GM21717 (cell line): ENCODE results near the gene EGFL8.
A peak's percentile ranks its signal among the peaks of the same experiment; 100 is the strongest.
"Not testable (repeated sequence)": the region's sequence is repeated elsewhere in the genome, so short reads cannot be mapped to it uniquely, and the experiment has no call there.

Experiments used
- ATAC-seq: cut with Tn5 transposase; IDR thresholded peaks from one replicate; pipeline ENCODE4 v1.9.1; 2021; ENCODE audit warnings: mild to moderate bottlenecking, moderate library complexity; ENCODE audit not compliant: unreplicated experiment

EGFL8 gene

DNA sequence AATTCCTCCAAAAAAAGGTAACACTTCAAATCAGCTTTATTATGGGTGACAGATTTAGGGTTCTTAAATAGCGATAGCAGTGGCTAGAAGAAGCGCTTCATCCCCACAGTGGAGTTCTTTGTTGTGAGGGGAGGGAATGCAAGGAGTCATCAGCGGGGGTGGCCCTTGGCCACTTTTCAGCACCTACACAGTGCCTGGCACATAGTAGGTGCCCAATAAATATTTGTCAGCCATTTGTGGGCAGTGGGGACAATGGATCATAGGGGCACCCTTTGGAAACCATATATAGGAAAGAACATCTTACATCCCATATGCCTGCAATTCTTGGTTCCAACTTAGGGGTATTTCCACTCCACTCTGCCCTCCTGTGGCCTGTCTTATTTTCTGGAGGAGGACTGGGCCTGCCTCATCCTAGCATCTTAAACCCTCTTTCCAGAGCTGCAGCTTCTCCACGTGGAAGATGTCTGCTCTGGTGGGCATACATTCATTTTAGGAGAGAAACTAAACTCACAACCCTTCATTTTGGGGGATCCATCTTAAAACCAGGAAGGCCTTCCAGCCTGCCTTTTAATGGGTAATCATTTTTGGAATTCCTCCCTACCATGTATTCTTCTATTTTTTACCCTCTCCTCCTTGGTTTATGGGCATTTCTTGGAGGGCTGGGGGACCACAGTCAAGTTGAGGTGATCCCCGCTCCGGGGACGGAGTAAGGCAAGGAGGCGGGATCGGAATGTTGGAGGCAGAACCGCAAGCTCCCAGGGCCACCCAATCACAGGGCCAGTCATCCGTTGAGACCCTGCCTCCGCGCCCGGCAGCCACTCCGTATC, 30.6 kb downstream of the EGFL8 start:
- ATAC-seq: peak; percentile 71

DNA sequence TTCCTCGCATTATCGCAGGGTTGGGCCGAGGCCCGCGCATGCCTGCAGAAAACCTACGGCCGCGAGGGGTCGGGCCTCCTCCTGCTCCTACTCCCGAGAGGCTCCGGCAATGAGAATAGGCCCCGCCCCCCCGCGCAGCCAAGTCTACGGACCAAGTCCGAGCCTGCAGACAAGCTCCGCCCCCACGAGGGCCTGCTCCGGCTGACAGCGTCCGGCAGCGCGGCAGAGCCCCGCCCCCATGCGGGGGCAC, 31.2 kb downstream of the EGFL8 start:
- no peak for ATAC-seq

DNA sequence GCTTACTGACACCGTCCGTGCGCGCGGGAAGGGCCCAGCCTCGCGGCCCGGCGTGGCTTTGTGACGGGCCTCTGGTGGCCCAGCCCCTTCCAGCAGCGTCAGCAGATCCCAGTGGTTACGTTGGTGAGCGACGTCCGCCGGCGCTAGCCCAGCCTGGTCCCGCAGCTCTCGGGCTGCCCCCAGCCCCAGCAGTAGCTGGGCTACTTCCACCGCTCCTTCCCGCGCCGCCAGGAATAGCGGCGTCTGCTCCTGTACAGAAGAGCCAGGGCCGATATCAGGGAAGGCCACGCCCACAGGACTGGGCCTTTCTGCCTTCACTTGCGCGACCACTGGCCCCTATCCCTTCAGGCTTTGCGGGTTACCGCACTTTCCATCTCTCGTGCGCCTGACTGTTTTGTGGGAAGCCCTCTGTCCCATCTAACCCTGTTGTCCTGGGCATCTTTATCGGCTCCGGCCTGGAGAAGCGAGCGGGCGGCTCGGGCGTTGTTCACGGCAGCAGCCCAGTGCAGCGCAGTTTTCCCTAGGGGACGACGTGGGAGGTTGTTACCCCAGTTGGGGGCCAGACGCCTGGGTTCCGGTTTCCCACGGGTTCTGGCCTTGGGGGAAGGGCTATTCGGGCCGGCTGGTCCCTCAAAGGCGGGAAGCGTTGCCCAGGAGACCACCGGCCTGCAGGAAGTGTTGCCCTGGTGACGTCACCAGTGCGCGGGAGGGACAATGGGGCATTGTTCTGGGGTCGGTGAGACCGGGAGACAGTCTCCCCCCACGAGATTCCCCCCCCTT, 31.7 kb downstream of the EGFL8 start:
- peak; percentile 56 for ATAC-seq

DNA sequence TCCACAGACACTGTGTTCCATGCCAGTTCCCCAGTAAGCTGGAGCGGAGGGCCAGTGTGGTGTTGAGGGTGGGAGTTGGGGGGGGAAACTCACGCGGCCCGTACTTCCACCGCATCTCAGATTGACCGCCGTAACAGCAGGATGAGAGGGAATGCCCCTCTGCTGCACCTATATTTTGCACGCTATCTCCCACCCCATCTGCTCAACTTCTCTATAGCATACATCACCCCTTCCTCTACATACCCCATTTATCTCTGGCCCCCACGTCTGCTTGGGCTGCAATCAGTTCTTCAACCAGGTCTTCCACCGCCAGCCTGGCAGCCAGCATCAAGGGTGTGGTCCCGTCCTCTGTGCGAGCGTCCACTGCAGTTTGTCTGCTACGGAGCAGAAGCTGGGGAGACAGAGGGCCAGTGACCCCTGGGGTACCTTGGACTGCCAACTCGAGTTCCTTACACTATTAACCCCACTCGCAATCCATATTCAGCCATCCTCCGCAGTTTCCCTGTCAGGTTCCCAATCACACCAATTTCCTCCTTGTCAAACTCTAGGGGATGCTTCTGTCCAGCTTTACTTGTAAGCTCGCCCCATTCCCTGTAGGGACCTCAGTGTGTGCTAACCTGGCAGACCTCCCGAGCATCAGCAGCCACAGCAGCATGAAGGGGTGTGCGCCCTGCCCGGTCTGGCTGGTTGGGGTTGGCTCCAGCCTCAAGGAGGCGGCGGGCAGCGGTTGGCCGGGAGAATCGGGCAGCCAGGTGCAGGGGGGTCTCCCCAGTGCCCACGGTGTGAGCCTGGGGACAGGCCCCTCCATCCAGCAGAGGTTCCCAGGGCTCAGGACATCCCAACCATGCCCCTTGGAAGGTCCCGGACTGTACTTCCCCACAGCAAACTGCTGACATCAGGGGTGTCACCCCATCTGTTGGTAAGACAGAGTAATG, 32.6 kb downstream of the EGFL8 start:
- no peak for ATAC-seq

DNA sequence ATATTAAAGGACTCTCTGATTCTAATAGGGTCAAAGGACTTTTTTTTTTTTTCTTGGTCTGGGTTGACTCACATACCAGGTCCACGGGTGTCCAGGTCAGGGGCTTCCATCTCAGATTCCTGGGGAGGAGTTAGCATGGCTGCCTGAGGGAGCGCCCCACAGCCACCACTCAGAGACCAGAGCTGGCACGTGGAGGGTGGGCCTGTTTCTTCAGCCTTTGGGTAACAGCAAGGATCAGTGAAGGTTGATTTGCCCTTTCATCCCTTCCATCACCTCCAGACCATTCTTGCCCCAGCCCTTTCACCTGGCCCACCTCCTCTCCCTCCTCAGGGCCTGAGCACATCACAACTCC, 33.9 kb downstream of the EGFL8 start:
- ATAC-seq: no peak

DNA sequence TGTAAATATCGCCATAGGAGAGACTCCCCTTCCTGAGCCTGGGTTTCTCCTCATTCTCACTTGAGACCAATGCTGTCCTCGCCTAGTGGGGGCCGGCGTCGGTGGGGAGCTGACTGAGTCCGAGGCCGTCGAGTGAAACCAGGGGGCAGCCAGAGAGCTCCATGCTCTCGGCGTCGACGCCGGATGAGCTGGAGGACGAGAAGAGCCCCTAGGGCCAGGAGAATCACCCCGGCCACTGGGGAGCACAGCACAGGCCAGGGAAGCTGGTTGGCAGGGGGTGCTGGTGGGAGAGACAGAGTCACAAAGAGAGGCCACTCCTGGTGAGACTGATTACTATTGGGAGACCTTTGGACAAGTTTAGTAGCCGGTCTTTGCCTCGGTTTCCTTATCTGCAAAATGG, 34.5 kb downstream of the EGFL8 start:
- no peak for ATAC-seq

DNA sequence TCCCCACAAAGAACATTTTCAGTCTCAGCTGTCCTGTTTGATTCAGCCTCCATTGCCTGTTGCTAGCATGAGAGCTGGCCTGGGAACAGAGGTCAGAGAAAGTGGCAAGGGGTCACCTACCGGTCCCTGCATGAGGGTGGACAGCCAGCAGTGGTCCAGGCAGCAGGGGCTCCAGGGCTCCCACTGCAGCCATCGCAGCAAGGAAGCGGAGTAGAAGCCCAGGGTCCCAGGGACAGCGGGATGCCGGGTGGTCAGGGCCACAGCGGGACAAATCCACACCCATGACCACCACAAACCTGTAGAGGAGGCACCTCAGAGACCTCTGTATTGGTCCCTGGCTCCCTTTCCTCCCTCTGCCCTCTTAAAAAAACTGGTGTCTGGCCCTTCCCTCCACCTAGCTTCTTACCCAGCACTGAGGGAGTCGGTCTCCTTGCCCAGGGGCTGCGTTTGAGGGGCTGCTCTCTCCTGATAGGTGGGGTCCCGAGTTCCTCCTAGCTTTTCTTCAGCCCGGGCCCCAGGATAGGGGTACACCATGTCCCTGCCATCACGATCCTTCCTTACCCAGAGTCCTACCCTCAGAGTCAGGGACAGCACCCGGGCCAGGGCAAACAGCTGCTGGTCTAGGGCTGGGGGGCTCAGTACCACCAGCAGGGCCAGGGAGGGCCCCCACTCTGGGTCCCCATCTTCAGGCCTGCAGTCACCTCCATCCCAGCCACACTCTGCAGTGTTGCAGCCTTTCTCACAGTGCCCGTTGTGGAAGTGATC, 36.5 kb downstream of the EGFL8 start:
- ATAC-seq: no peak

DNA sequence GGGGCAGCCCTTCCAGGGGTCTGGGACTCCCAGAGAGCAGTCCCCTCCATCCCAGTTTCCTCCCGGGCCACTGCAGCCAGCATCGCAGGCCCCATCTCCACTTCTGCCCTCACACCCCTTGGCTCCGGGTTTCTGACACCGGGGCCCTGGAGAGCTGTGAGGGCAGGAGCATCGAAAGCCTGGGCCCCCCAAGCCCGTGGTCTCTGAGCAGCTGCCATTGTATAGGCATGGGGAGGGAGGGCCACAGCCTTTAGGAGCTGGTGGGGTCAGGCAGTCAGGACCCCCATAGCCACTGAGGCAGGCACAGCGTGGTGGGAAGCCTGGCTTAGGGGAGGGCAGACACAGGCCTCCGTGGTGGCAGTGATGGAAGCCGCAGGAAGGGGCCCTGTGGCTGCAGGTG, 37.8 kb downstream of the EGFL8 start:
- ATAC-seq: no peak

DNA sequence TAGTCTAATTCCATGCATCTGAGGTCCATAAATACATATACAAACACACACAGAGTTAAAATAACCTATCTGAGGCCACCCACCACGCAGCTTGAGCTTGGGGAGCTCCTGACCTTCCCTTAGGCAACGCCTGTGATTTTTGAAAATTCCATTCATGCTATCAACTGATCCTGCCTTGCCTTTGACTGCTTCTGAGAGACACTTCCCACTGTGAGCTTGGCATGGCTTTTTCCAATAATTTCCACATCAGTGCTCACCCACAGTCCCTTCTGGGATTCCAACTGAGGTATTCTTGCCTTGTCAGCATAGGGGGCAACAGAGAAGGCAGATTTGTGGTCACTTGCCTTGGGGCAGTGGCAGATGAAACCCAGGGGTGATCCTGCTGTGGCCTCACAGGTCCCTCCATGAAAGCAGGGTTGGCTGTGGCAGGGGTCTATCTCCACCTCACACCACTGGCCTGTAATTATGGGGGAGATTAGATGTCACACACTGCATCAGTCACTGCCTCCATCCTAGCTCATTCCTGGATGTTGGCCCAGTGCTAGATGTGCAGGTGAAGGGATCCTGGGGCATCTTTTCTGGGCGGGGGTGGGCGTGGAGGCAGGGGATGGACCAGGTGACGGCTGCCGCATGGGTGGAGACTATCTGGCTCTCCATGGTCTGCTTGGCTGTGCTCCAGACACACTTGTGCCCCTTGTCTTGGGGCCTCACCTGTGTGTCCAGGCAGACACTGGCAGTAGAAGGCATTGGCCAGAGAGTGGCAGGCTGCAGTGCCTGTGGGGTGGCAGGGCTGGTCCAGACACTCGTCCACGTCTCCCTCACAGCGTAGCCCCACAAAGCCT, 39.3 kb downstream of the EGFL8 start:
- no peak for ATAC-seq

DNA sequence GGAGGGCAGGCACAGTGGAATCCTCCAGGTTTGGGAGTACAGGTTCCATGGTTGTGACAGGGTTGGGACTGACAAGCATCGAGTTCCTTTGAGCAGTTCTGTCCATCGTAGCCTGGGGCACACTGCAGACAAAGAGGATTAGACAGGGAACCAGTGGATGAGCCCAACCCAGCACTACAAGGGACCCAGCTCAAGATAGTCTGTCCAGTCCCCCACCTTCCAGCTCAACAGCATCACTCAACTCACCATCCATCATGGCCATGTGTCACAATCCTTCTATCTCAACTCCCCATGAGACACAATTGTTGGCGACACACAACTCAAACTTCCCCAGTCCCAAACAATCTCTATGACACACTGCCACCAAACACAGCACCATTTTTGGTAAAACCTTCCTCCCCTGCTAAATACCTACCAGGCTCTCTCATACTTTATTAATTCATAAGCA, 39.9 kb downstream of the EGFL8 start:
- no peak for ATAC-seq

DNA sequence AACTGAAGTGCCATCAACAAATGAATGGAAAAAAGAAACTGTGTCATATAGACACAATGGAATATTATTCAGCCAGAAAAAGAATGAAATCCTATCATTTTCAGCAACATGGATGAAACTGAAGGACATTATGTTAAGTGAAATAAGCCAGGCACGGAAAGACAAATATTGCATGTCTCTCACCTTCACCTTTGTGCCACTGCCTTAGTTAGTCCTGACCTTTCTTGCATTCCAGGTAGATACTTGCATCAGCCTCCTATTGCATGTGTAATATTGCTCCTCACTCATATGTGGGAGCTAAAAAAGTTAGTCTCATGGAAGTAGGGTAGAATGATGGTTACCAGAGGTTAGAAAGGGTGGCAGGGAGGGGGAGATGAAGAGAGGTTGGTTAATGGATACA, 44.6 kb downstream of the EGFL8 start:
- no peak for ATAC-seq

DNA sequence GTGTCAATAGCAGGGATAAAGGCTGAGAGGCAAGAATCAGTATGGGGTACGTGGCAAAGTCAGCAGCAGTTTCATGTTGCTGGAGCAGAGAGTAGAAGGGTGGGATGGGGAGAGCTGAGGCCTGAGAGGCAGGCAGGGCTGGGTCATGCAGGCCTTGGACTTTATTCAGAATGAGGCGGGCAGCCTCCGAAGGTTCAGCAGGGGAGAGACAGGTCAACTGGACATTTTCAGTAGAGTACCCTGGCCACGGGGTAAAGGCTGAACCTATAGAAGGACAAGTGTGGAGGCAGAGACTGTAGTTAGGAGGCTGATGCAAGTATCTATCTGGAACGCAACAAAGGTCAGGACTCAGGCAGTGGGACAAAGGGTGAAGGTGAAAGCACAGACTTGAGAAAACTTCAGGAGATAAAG, 45.8 kb downstream of the EGFL8 start:
- ATAC-seq: no peak

DNA sequence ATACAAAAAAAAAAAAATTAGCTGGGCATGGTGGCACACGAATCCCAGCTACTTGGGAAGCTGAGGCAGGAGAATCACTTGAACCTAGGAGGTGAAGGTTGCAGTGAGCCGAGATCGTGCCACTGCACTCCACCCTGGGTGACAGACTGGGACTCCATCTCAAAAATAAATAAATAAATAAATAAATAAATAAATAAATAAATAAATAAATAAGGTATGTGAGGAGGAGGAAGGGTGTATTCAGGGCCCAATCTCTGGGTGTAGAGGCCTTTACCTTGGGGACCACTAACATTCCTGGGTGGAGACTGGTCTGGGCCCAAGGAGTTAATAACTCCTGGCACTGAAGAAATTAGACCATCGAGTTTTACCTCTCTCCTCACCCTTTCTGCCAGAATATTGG, 47.0 kb downstream of the EGFL8 start:
- not testable (repeated sequence) for ATAC-seq

DNA sequence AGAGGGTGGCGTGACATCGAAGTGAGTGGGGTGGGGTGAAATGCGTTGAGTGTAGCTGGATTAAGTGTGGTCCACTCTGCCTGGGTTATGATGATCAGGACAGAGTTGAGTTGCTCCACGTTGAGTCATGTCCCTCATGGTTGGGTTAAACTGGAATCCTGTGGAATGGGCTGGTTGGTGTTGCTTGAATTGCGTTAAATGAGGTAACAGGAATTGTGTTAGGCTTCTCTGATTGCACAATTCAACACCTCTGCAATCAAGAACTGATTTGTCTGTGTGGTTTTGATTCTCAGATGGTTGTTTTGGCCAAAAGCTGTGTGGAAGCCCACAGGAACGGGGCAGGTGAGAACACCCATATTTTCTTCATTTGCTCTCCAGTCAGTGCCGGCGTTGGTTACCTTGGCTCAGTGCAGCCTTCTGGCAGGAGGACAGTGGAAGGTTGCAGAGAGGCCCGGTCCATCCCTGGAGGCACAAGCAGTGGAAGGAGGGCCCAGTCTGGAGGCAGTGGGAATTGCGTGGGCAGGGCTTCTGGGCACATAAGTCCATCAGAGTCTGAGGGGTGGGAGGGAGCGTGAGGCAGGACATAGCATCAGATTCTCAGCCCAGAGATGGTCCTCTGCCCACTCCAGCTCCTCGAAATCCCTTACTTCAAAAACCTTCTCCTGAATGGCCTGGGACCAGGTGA, 47.8 kb downstream of the EGFL8 start:
- ATAC-seq: no peak

DNA sequence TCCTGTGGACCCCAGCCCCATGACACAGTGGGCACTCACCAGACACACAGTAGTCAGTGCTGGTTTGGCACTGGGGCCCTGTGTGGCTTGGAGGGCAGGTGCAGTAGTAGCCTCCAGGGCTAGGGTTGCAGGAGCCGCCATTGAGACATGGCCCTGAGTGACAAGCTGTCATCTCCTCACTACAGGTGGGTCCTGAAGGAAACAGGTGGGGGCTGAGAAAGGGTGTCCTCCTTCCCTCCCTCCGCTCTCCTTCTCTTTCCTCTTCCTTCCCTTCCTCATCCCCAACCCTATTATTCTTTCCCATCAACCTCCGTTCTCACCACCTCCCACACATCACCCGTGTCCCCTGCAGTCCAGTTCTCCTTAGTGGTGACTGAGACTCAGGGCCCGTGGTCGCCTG, 49.3 kb downstream of the EGFL8 start:
- ATAC-seq: no peak

DNA sequence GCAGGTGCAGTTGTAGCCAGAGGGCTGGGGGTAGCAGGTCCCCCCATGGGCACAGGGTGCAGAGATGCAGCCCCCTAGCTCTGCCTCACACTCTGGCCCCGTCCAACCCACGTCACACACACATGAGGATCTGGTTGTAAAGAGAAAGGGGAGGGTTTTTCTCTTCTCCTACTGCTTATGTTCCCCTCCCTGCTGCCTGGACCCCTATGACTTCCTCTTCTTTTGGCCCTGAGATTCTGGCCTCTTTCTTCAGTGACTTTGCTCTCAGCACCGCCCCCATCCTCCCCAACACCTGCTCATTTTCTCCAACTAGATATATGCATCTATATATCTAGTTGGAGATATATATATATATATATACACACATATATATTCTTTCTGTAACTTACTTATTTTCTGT, 49.7 kb downstream of the EGFL8 start:
- no peak for ATAC-seq

DNA sequence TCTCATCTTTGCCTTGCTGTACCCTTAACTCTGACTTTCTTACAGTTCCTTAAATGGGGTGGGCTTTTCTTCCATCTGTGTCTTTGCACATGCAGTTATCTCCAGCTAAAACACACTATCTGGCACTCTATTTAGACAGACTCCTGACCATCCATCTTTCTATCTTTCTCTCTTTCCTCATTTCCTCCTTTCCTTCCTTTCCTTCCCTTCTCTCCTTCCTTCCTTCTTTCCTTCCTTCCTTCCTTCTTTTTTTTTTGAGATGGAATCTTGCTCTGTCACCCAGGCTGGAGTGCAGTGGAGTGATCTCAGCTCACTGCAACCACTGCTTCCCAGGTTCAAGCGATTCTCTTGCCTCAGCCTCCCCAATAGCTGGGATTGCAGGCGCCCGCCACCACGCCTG, 51.2 kb downstream of the EGFL8 start:
- ATAC-seq: no peak

DNA sequence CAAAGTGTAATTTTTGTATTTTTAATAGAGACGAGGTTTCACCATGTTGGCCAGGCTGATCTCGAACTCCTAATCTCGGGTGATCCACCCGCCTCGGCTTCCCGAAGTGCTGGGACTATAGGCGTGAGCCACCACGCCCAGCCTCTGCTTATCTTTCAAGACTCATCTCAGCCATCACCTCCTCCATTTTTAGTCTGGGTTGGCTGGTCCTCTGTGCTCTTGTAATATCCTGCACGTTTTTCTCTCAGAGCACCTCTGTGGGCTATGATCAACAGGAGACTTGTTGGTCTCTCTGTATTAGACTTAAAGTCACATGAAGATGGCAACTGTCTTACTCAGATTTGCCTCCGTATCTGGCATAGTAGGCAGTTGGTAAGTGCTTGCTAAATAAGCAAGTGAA, 51.9 kb downstream of the EGFL8 start:
- ATAC-seq: no peak

DNA sequence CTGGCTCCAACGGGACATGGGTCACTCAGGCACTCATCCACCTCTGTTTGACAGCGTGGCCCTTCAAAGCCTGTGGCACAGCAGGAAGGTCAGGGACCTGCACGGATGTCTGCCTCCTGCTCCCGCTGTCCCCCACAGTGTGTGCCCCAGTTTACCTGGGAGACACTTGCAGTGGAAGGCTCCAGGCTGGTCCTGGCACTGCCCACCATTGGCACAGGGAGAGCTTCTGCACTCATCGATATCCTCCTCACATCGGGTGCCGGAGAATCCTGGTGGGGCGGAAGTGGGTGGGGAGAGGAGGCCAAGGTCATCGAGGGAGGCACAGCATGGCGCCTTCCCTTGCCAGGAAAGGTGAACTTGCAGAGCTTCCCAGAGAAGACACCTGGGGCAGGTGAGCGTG, 52.6 kb downstream of the EGFL8 start:
- no peak for ATAC-seq
